Tibial nerve (tissue), 4 donors: ENCODE measurements around the gene MLX. TPM values are rescaled to one million over a fixed set of nuclear protein-coding genes. Genes with fewer than 3 reads are reported as not detected.
"Not testable (repeated sequence)": the region's sequence is repeated elsewhere in the genome, so short reads cannot be mapped to it uniquely, and the experiment has no call there.

Source experiments
- DNase-seq, 2 donors: peaks; one replicate each; pipeline ENCODE4 v3.0.0-alpha.2; 2019; ENCODE audit warnings: low spot score in 2 of 2
- H3K27ac ChIP-seq, 4 donors: fragments of 200-600 bp; sonication (generic) in 3 of 4; one replicate each; pipeline ENCODE4 v1.5.1; 2017 to 2019; ENCODE audit warnings: mild to moderate bottlenecking in 1 of 4
- H3K27me3 ChIP-seq, 2 donors: fragments of 200-600 bp; sonication (generic) in 1 of 2; one replicate each; pipeline versions ENCODE4 v1.5.1 to v1.6.0; 2017 to 2019
- H3K36me3 ChIP-seq, 3 donors: fragments of 200-600 bp; sonication (generic); one replicate each; pipeline ENCODE4 v1.5.1; 2018 to 2019
- H3K4me1 ChIP-seq, 4 donors: fragments of 200-600 bp; sonication (generic) in 3 of 4; one replicate each; pipeline ENCODE4 v1.5.1; 2017 to 2019
- H3K4me3 ChIP-seq, 4 donors: fragments of 200-600 bp; sonication (generic) in 3 of 4; one replicate each; pipeline ENCODE4 v1.5.1; 2017 to 2019; ENCODE audit warnings: mild to moderate bottlenecking in 1 of 4, moderate library complexity in 1 of 4
- H3K9me3 ChIP-seq, 4 donors: fragments of 200-600 bp; sonication (generic) in 3 of 4; one replicate each; pipeline ENCODE4 v1.5.1; 2017 to 2019
- CTCF ChIP-seq, 5 experiments: fragments of 200-600 bp in 3 of 5; fragments of 450-650 bp in 2 of 5; sonication (generic) in 3 of 5; IDR thresholded peaks; one replicate each; pipeline ENCODE4 v1.5.1; 2016 to 2019; ENCODE audit warnings: antibody characterized with exemption in 5 of 5, mild to moderate bottlenecking in 3 of 5, moderate library complexity in 2 of 5
- EP300 ChIP-seq, 2 donors: sonication (generic); formaldehyde crosslinking; IDR thresholded peaks; one replicate each; pipeline ENCODE4 v1.6.1; 2017; ENCODE audit warnings: antibody characterized with exemption in 2 of 2, mild to moderate bottlenecking in 1 of 2
- POLR2A ChIP-seq, 2 donors: fragments of 450-650 bp; IDR thresholded peaks; one replicate each; pipeline ENCODE4 v1.6.1; 2017; ENCODE audit warnings: antibody characterized with exemption in 2 of 2, mild to moderate bottlenecking in 2 of 2, moderate library complexity in 2 of 2
- WGBS, 2 donors: methylation state at CpG; one replicate each; pipeline ENCODE4 v1.1.5; 2018; 5-methylcytosine and 5-hydroxymethylcytosine counted together
- total RNA-seq, 4 donors: library from RNA; depleted of rRNA; stranded (reverse); fragments of >200 nt; gene quantifications; one replicate each; pipeline ENCODE4 v1.1.0, GENCODE V29; 2016

Gene MLX
- total RNA-seq, 4 donors from 2014 or later = 31.8 to 44.4 (median 39.1) TPM

- TF ChIP-seq EP300 (IDR thresholded peaks at IDR 0.05) = no peak
- no peak for TF ChIP-seq CTCF (IDR thresholded peaks at IDR 0.05)
- TF ChIP-seq POLR2A (IDR thresholded peaks at IDR 0.05) = no peak
- H3K9me3 ChIP-seq = no peaks in the 10 kb centered on the region
- no peak overlapping the region for H3K27ac ChIP-seq
- H3K27me3 ChIP-seq = no peaks in the 10 kb centered on the region
- 79 to 83% methylated on average over 7 of the region's 7 CpGs for WGBS, 2 donors
- no peaks in the 10 kb centered on the region for H3K36me3 ChIP-seq
- H3K4me1 ChIP-seq = peaks cover 0 to 67% (median 26%) of the 10 kb centered on the region in 4 donors
- DNase-seq = no peak
- H3K4me3 ChIP-seq = no peak overlapping the region
Measured at GRCh38 chr17:42603318-42603717, 36.4 kb downstream of the MLX start.

GRCh38 chr17:42607769-42608168 is 40.9 kb downstream of the MLX start:
- WGBS, 2 donors = 32 to 41% methylated on average over 3 of the region's 3 CpGs
- Histone ChIP-seq H3K27ac (no peak overlapping the region), H3K9me3 (no peaks in the 10 kb centered on the region), H3K4me1 (peaks cover 0 to 64% (median 28%) of the 10 kb centered on the region in 4 donors), H3K4me3 (peak overlapping the region in 3 of 4 donors; percentile 75 to 96 (median 93)), H3K36me3 (peaks cover 0 to 16% (median 0%) of the 10 kb centered on the region in 3 donors), H3K27me3 (no peaks in the 10 kb centered on the region)
- DNase-seq = no peak
- no peak for TF ChIP-seq POLR2A (IDR thresholded peaks at IDR 0.05)

- no peaks in the 10 kb centered on the region for H3K9me3 ChIP-seq
- H3K4me1 ChIP-seq = peaks cover 0 to 56% (median 28%) of the 10 kb centered on the region in 4 donors
- 0% methylated on average over 27 to 30 of the region's 30 CpGs for WGBS, 2 donors
- H3K27me3 ChIP-seq = no peaks in the 10 kb centered on the region
- peak overlapping the region; percentile 86 to 98 (median 94) for H3K27ac ChIP-seq
- H3K36me3 ChIP-seq = peaks cover 0 to 24% (median 0%) of the 10 kb centered on the region in 3 donors
- TF ChIP-seq POLR2A (IDR thresholded peaks at IDR 0.05) (no peak), EP300 (IDR thresholded peaks at IDR 0.05) (no peak), CTCF (IDR thresholded peaks at IDR 0.05) (no peak)
- DNase-seq = no peak
- H3K4me3 ChIP-seq = peak overlapping the region; percentile 75 to 96 (median 88)
Measured at GRCh38 chr17:42608305-42609181, 41.6 kb downstream of the MLX start.

- Histone ChIP-seq H3K4me3 (peak within 1 kb of the TSS; percentile 75 to 96 (median 88)), H3K27me3 (no peaks in the 10 kb centered on the region), H3K9me3 (no peaks in the 10 kb centered on the region), H3K36me3 (peaks cover 0 to 32% (median 0%) of the 10 kb centered on the region in 3 donors), H3K4me1 (peaks cover 0 to 51% (median 28%) of the 10 kb centered on the region in 4 donors), H3K27ac (peak within 1 kb of the TSS; percentile 86 to 98 (median 94))
- DNase-seq = peak; percentile 95 to 98
- WGBS, 2 donors = 1% methylated on average over 55 to 57 of the region's 66 CpGs
- TF ChIP-seq EP300 (IDR thresholded peaks at IDR 0.05) (peak; percentile 95 to 99), POLR2A (IDR thresholded peaks at IDR 0.05) (peak; percentile 65 to 89), CTCF (IDR thresholded peaks at IDR 0.05) (peak in 3 of 5 experiments; percentile 11 to 68 (median 63))
Measured at GRCh38 chr17:42609182-42609813, 42.4 kb downstream of the MLX start, which contains the start of the genes RETREG3 and TUBG1. TSS of gene RETREG3 (minus strand) at chr17:42609374. CDS start at chr17:42609324, 50 bp downstream. TSS of gene TUBG1 (plus strand) at chr17:42609683. CDS start at chr17:42609738, 55 bp downstream.

GRCh38 chr17:42609814-42610801 is 43.2 kb downstream of the MLX start:
- peak overlapping the region; percentile 50 to 96 (median 88) for H3K4me3 ChIP-seq
- peak overlapping the region; percentile 51 to 98 (median 76) for H3K27ac ChIP-seq
- DNase-seq, H3K27me3 ChIP-seq, H3K9me3 ChIP-seq: not testable (repeated sequence)
- H3K4me1 ChIP-seq = peaks cover 0 to 43% (median 28%) of the 10 kb centered on the region in 4 donors
- peaks cover 0 to 40% (median 0%) of the 10 kb centered on the region in 3 donors for H3K36me3 ChIP-seq
- 10 to 14% methylated on average over 31 to 35 of the region's 42 CpGs for WGBS, 2 donors
